ENCODE results near the gene ALAS1. TPM values are rescaled to one million over a fixed set of nuclear protein-coding genes. Genes with fewer than 3 reads are reported as not detected.

The ALAS1 gene
- total RNA-seq (10 to 100 TPM; 38.7 to 85.1 TPM), polyA plus RNA-seq (10 to 100 TPM; 56.8 to 57.6 TPM)
- long read RNA-seq, donor 1, transcript ALAS1-204 (11 exons, 2,125 nt), result major isoform, 11 of 58 reads
- long read RNA-seq, donor 1, partial matches to known transcripts, result 11 of 58 reads
- long read RNA-seq, donor 1, other reads (novel, unspliced or antisense), result 36 of 58 reads
- long read RNA-seq, donor 2, partial matches to known transcripts, result 0 of 1 reads
- long read RNA-seq, donor 2, other reads (novel, unspliced or antisense), result 0 of 1 reads
- long read RNA-seq, donor 3, partial matches to known transcripts, result 9 of 11 reads
- long read RNA-seq, donor 3, other reads (novel, unspliced or antisense), result 0 of 11 reads
- long read RNA-seq, donor 4, transcript ALAS1-204 (11 exons, 2,125 nt), result major isoform, 5 of 5 reads
- long read RNA-seq, donor 4, partial matches to known transcripts, result 0 of 5 reads
- long read RNA-seq, donor 4, other reads (novel, unspliced or antisense), result 0 of 5 reads
- long read RNA-seq, donor 5, transcript ALAS1-204 (11 exons, 2,125 nt), result major isoform, 7 of 9 reads
- long read RNA-seq, donor 5, partial matches to known transcripts, result 0 of 9 reads
- long read RNA-seq, donor 5, other reads (novel, unspliced or antisense), result 0 of 9 reads

- H3K4me1 ChIP-seq (ENCODE audit: control insufficient read depth in 5 of 5, insufficient read depth in 5 of 5, low read length in 5 of 5), result peaks cover 12 to 57% (median 37%) of the 10 kb centered on the region in 5 donors
- WGBS, 2 donors, result 0 to 1% methylated on average over 65 to 71 of the region's 71 CpGs
- H3K27me3 ChIP-seq (ENCODE audit: control insufficient read depth in 3 of 3, insufficient read depth in 3 of 3, low read length in 2 of 3), result no peaks in the 10 kb centered on the region
- peak within 1 kb of the TSS; percentile 86 to 90 for H3K27ac ChIP-seq (ENCODE audit: low read depth in 1 of 2, low read length in 1 of 2)
- H3K4me3 ChIP-seq, result peak within 1 kb of the TSS; percentile 91
- ATAC-seq (ENCODE audit: insufficient read depth, low FRiP score) (peak; percentile 77), DNase-seq (peak; percentile 95 to 97 (median 96))
- peaks cover 5 to 21% (median 13%) of the 10 kb centered on the region in 4 donors for H3K36me3 ChIP-seq (ENCODE audit: control insufficient read depth in 4 of 4, insufficient read depth in 4 of 4, low read length in 4 of 4)
- H3K9ac ChIP-seq (ENCODE audit: insufficient read depth in 1 of 2, low read length in 2 of 2), result peak within 1 kb of the TSS; percentile 45 to 85
- H3K9me3 ChIP-seq (ENCODE audit: control insufficient read depth in 4 of 4, insufficient read depth in 3 of 4, low read length in 3 of 4), result no peaks in the 10 kb centered on the region
- TF ChIP-seq CTCF (IDR thresholded peaks at IDR 0.05; ENCODE audit: control extremely low read depth, extremely low read depth), result no peak
Measured at GRCh38 chr3:52197842-52198625, at the start of gene ALAS1. ALAS1 (plus strand) TSS chr3:52198160; CDS start chr3:52199242, 1,082 bp downstream.

DNA sequence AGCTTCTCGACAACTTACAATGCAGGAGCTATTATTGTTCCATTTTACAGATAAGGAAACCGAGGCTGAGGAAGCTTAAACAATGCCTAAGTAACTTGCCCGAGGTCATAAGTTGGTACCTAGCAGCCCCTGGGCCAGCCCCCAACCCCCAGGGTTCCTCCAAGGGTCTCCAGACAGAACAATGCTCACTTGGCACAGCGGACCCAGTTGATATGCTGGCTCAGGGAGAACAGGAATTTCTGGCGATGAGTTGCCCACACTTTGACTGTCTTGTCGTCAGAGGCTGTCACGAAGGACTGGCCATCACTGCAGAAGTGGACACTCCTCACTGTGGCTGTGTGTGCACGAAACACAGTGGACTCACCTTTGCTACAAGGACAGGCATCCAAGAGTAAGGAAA, 48.9 kb upstream of the ALAS1 start:
- DNase-seq, result no peak
- Histone ChIP-seq H3K4me1 (ENCODE audit: control insufficient read depth in 5 of 5, insufficient read depth in 5 of 5, low read length in 5 of 5) (peaks cover 0 to 9% (median 5%) of the 10 kb centered on the region in 5 donors), H3K9ac (ENCODE audit: insufficient read depth in 1 of 2, low read length in 2 of 2) (no peak overlapping the region), H3K9me3 (ENCODE audit: control insufficient read depth in 4 of 4, insufficient read depth in 3 of 4, low read length in 3 of 4) (no peaks in the 10 kb centered on the region), H3K27ac (ENCODE audit: low read depth in 1 of 2, low read length in 1 of 2) (no peak overlapping the region), H3K4me3 (no peak overlapping the region), H3K36me3 (ENCODE audit: control insufficient read depth in 4 of 4, insufficient read depth in 4 of 4, low read length in 4 of 4) (peaks cover 0 to 28% (median 4%) of the 10 kb centered on the region in 4 donors), H3K27me3 (ENCODE audit: control insufficient read depth in 3 of 3, insufficient read depth in 3 of 3, low read length in 2 of 3) (no peaks in the 10 kb centered on the region)
- no peak for TF ChIP-seq CTCF (IDR thresholded peaks at IDR 0.05; ENCODE audit: control extremely low read depth, extremely low read depth)
- WGBS, 2 donors, result 95 to 96% methylated on average over 8 of the region's 8 CpGs
- ATAC-seq (ENCODE audit: insufficient read depth, low FRiP score), result no peak

- Histone ChIP-seq H3K9ac (ENCODE audit: insufficient read depth in 1 of 2, low read length in 2 of 2) (no peak overlapping the region), H3K27ac (ENCODE audit: low read depth in 1 of 2, low read length in 1 of 2) (no peak overlapping the region), H3K4me3 (no peak overlapping the region), H3K4me1 (ENCODE audit: control insufficient read depth in 5 of 5, insufficient read depth in 5 of 5, low read length in 5 of 5) (peaks cover 0 to 10% (median 5%) of the 10 kb centered on the region in 5 donors), H3K9me3 (ENCODE audit: control insufficient read depth in 4 of 4, insufficient read depth in 3 of 4, low read length in 3 of 4) (no peaks in the 10 kb centered on the region), H3K36me3 (ENCODE audit: control insufficient read depth in 4 of 4, insufficient read depth in 4 of 4, low read length in 4 of 4) (peaks cover 0 to 28% (median 3%) of the 10 kb centered on the region in 4 donors), H3K27me3 (ENCODE audit: control insufficient read depth in 3 of 3, insufficient read depth in 3 of 3, low read length in 2 of 3) (no peaks in the 10 kb centered on the region)
- TF ChIP-seq CTCF (IDR thresholded peaks at IDR 0.05; ENCODE audit: control extremely low read depth, extremely low read depth), result no peak
- WGBS, 2 donors, result 97 to 99% methylated on average over 11 of the region's 11 CpGs
- DNase-seq (no peak), ATAC-seq (ENCODE audit: insufficient read depth, low FRiP score) (no peak)
Measured at GRCh38 chr3:52149726-52150125, 48.2 kb upstream of the ALAS1 start.

All from lung (tissue), 16 donors.